MG63 (cell line): ENCODE measurements around the gene GRM7. TPM values are rescaled to one million over a fixed set of nuclear protein-coding genes. Genes with fewer than 3 reads are reported as not detected.

Experiments
- DNase-seq: peaks from one replicate; pipeline ENCODE4 v3.0.0-alpha.2; 2020
- H3K27me3 ChIP-seq: fragments of 250-450 bp; sonication (Bioruptor Pico); 2 replicates; pipeline ENCODE4 v1.5.1; 2020; ENCODE audit warnings: mild to moderate bottlenecking, moderate library complexity
- H3K36me3 ChIP-seq: fragments of 250-450 bp; sonication (Bioruptor Pico); 2 replicates; pipeline ENCODE4 v1.5.1; 2020; ENCODE audit warnings: mild to moderate bottlenecking, moderate library complexity
- H3K4me3 ChIP-seq: fragments of 250-450 bp; sonication (Bioruptor Pico); 2 replicates; pipeline ENCODE4 v1.5.1; 2020; ENCODE audit warnings: mild to moderate bottlenecking, moderate library complexity
- H3K9me3 ChIP-seq: fragments of 250-450 bp; sonication (Bioruptor Pico); 2 replicates; pipeline ENCODE4 v1.5.1; 2020; ENCODE audit warnings: mild to moderate bottlenecking, moderate library complexity
- total RNA-seq: library from RNA; depleted of rRNA; stranded (reverse); fragments of >200 nt; shearing (Covaris generic); gene quantifications from 2 replicates; pipeline ENCODE4 v1.2.3, GENCODE V29; 2014; ENCODE audit warnings: low replicate concordance

Gene GRM7
- total RNA-seq, 1 experiment from 2014 or later, result not detected

DNA sequence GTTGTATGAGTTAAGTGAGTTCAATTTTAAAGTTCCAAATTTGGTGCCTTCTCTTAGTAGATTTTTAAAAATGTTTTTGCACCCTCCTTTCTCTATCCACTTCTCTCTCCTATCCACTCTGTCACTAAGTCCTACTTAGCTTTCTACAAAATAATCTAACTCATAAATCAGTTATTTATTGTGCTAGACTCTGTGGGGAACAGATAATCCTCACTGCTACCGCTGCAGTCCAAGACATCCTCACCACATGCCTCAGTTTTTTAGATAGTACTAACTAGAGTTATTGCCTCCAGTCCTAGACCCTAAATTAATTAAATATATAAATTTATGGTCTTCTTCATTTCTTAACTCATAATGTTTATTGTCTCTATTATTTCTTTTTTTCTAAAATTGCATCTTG is 576.3 kb downstream of the GRM7 start:
- Histone ChIP-seq H3K4me3 (no peak overlapping the region), H3K27me3 (no peaks in the 10 kb centered on the region), H3K36me3 (no peaks in the 10 kb centered on the region), H3K9me3 (no peaks in the 10 kb centered on the region)
- no peak for DNase-seq

DNA sequence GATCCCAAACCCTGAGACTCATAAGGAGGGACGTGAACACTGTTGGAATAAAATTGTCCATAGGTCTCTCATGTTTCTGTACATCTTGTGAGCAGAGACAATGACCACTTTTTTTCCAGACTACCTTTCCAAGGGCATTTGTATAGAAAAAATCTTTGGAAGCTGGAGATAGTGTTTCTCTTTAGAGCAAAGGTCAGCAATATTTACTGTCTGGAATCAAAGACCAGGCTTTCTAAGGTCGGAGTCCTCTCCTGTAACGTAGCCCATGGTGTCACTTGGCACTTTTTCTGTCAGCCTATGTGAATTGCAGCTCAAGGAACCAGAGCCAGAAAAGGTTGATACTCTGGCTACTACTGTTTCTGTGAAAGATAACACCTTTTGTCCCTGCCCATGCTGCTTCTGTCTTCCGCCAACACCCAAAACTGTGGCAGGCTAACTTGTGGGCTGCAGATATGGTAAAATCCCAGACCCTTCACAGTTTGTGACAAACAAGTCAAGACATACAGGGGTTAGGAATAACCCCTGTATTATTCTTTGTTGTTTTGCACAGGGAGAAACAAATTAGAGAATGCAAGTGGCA is 578.3 kb downstream of the GRM7 start:
- no peak overlapping the region for H3K4me3 ChIP-seq
- no peaks in the 10 kb centered on the region for H3K36me3 ChIP-seq
- H3K27me3 ChIP-seq, result no peaks in the 10 kb centered on the region
- H3K9me3 ChIP-seq, result no peaks in the 10 kb centered on the region
- DNase-seq, result no peak

DNA sequence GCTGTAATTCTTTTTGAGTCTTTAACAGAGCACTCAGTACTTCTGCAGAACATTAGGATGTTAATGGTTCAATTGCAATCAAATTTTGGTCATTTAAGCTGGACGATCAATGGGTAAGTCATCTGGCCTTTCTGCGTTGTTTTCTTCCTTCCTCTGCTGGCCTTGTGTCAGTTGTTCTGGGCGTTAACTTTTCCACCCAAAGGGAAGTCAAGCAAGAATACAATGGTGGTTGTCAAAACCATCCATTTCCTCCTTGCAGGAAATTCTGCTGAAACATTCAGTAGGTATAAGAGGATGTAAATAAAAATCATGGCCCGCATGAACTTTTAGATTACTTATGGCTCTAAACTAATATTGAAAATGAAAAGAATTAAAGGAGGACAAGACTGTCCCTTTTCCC is 584.0 kb downstream of the GRM7 start:
- no peaks in the 10 kb centered on the region for H3K27me3 ChIP-seq
- no peak for DNase-seq
- H3K9me3 ChIP-seq, result no peaks in the 10 kb centered on the region
- no peaks in the 10 kb centered on the region for H3K36me3 ChIP-seq
- H3K4me3 ChIP-seq, result no peak overlapping the region

DNA sequence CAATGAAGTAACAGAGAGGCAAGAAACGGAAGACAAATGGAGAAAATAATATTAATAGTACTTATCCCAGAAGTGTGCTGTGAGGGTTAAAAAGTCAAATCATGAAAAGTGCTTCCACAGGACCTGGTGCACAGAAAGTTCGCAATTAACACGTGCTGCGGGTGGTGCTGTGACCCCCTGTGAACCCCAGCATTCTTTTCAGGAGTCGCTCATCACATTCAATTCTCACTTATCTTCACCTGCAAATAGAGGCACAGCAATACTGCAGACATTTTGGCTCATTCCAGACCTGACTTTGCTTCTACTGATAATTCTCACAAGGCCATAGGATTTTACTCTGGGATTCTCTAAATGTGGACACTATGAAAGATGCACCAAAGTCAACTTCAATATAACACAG is 584.4 kb downstream of the GRM7 start:
- Histone ChIP-seq H3K27me3 (no peaks in the 10 kb centered on the region), H3K9me3 (no peaks in the 10 kb centered on the region), H3K36me3 (no peaks in the 10 kb centered on the region), H3K4me3 (no peak overlapping the region)
- no peak for DNase-seq

DNA sequence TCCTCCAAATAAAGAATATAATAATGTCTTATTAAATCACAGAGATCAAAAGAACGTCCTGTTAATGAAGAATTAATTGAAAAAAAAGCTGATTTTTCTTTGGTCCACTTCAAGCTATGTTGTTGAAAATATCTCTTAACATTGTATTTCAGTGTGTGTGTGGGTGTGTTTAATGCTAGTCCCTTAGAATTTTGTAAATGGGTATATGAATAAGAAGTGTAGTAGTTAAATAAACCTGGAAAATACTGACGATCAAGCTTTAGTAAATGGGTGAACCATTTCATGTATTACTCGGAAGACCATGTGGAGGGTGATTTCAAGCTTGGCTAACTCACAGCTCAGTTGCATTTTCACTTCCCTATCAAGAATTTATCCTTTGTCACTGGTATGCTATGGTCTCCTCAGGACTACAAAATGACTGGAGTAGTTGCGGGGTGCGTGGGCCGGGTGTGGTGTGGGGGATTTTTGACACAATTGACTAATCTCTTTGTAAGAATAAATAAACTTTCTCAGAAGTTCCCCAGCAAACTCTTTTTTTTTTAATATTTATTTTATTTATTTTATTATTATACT is 586.4 kb downstream of the GRM7 start:
- no peaks in the 10 kb centered on the region for H3K9me3 ChIP-seq
- no peaks in the 10 kb centered on the region for H3K36me3 ChIP-seq
- no peak for DNase-seq
- no peaks in the 10 kb centered on the region for H3K27me3 ChIP-seq
- H3K4me3 ChIP-seq, result no peak overlapping the region

DNA sequence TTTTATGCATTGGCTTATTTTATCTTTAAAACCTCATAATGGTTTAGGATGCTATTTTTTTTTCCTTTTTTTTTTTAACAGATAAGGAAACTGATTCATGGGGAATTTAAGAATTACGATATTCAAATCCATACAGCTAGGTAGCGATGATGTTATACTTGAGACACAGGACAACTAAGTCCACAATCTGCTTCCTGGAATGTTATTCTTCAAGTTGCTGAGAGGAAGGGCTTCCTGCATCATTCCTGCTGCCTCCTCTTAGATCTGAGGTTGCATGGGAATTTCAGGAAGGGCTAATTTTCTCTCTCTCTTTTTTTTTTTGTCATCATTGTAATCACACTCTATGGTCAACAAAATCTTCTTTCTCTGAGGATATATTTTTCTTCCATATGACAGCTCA is 595.5 kb downstream of the GRM7 start:
- Histone ChIP-seq H3K4me3 (no peak overlapping the region), H3K9me3 (no peaks in the 10 kb centered on the region), H3K36me3 (no peaks in the 10 kb centered on the region), H3K27me3 (no peaks in the 10 kb centered on the region)
- DNase-seq, result no peak

DNA sequence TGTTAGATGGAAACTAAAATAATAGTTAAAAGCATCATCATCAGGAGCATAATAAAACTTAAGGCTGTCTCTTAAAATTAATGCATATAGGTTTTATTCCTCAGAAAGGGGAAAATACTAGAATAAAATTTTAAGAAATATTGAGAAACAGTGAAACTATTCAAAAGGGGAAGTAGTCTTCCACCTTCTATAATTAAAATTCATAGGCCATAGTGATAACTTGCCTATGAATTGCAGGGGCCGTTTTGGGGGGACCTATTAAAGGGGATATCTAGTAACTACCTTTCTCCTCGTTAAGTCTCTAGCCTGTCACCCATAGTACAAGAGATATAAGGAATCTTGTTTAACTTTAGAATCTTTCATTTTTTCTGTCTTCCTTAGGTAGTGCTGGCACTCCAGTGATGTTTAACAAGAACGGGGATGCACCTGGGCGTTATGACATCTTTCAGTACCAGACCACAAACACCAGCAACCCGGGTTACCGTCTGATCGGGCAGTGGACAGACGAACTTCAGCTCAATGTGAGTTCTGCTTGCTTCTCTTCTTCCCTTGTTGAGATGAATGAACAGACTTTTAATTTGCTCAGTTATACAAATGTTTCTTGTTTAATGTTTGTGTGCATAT is 600.4 kb downstream of the GRM7 start:
- Histone ChIP-seq H3K9me3 (no peaks in the 10 kb centered on the region), H3K4me3 (no peak overlapping the region), H3K36me3 (no peaks in the 10 kb centered on the region), H3K27me3 (no peaks in the 10 kb centered on the region)
- DNase-seq, result no peak

DNA sequence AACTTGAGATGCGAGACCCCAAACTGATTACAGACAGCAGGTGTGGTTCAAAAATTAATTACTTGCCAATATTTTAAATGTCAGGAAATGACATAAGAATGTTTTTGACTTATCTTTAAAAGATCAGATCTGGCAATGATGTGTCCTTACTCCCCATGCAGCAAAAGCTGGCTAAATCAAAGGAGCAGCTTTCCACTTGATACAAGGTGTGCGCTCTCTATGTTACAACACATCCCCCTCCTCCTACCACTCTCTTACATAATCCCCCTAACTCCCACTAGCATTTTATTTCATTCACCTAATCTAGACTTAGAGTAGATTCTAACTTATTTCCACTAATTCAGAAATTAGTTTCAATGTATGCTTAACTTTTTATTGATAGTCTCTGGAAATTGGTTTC is 609.0 kb downstream of the GRM7 start:
- Histone ChIP-seq H3K4me3 (no peak overlapping the region), H3K27me3 (no peaks in the 10 kb centered on the region), H3K9me3 (no peaks in the 10 kb centered on the region), H3K36me3 (no peaks in the 10 kb centered on the region)
- no peak for DNase-seq

DNA sequence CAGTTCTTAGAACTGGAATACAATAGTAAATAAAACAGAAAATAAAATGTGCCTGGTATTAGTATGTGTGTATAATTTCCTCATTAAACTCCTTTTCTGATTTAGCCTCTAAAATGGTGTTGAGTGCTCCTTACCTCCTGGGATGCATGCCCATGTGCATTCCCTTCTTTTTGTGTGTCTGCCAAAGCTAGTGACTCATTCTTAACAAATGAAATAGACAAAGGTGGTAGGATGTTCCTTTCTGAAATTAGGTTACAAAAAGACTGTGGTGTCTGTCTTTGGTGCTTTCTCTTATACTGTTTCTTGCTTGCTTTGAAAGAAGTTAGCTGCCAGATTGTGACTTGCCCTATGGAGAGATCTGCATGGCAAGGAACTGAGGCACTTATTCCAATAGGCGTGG is 623.7 kb downstream of the GRM7 start:
- H3K36me3 ChIP-seq, result no peaks in the 10 kb centered on the region
- H3K27me3 ChIP-seq, result no peaks in the 10 kb centered on the region
- no peaks in the 10 kb centered on the region for H3K9me3 ChIP-seq
- DNase-seq, result no peak
- H3K4me3 ChIP-seq, result no peak overlapping the region

DNA sequence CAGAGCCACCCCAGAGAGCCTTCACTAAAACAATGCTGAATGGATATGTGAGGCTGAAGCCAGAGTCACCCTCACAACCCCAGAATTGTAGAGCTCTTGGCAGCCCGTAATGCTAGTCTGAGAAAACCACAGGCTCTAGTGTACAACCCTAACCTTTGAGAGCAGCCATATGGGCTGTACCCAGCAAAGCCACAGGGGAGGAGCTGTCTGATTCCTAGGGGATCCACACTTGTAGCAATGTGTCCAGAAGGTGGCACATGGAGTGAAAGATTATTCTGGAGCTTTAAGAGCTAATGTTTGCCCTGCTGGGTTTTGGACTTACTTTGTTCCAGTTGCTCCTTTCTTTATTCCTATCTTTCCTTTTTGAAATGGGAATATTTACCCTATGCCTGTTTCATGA is 626.8 kb downstream of the GRM7 start:
- H3K27me3 ChIP-seq, result no peaks in the 10 kb centered on the region
- H3K4me3 ChIP-seq, result no peak overlapping the region
- no peaks in the 10 kb centered on the region for H3K36me3 ChIP-seq
- no peak for DNase-seq
- H3K9me3 ChIP-seq, result no peaks in the 10 kb centered on the region

DNA sequence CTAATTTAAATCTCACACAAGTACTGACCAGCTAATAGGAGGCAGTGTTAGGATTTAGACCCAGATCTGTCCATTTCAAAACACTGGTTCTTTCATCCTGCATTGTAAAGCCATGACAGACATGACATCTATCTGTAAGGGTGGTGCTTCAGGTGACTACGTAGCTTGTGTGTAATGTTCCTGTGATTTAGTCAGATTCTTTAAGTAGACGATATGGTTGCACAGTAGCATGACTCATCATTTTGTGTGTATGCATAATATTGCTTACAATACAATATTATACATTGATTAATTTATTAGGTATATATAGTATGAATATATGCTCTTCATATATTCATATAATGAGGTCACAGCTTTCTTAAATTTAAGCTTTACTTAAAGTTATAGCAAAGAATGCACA is 628.5 kb downstream of the GRM7 start:
- no peaks in the 10 kb centered on the region for H3K36me3 ChIP-seq
- H3K4me3 ChIP-seq, result no peak overlapping the region
- no peak for DNase-seq
- H3K9me3 ChIP-seq, result no peaks in the 10 kb centered on the region
- no peaks in the 10 kb centered on the region for H3K27me3 ChIP-seq

DNA sequence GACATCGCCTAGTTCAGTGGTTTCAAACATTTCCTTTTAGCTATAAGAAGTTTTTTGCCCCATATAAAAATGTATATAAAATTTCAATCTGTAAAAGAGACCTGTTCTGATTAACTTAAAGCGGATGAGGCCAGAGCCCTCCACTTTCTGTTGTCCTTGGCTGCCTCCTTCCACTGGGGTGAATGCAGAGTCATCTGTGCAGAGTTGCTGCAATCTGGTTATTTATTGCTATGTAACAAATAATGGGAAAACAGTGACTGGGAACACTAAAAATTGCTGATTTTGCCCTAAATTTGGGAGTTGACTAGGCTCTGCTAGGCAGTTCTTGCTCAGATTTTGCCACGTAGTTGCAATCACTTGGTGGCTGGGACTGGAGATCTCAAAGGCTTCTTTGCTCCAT is 637.8 kb downstream of the GRM7 start:
- no peaks in the 10 kb centered on the region for H3K27me3 ChIP-seq
- H3K9me3 ChIP-seq, result no peaks in the 10 kb centered on the region
- no peak overlapping the region for H3K4me3 ChIP-seq
- DNase-seq, result no peak
- no peaks in the 10 kb centered on the region for H3K36me3 ChIP-seq

DNA sequence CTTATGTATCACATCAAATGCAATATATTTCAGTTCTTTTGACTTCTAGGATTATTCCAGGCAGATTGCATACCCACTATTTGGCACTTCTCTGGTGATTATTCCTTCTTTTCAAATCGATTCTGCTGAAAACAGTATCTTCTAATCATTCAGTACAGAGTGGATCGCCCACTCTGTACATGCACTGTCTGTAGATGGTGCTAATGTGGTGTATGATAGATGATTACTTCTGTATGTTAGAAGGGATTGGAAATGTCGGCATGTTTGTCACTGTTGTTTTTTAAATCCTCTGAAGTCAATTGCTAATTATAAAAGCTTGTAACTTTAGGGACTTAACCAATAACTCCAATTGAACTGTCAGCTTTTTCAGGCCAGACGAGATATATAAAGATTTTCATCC is 642.5 kb downstream of the GRM7 start:
- no peak for DNase-seq
- Histone ChIP-seq H3K36me3 (no peaks in the 10 kb centered on the region), H3K9me3 (no peaks in the 10 kb centered on the region), H3K4me3 (no peak overlapping the region), H3K27me3 (no peaks in the 10 kb centered on the region)

DNA sequence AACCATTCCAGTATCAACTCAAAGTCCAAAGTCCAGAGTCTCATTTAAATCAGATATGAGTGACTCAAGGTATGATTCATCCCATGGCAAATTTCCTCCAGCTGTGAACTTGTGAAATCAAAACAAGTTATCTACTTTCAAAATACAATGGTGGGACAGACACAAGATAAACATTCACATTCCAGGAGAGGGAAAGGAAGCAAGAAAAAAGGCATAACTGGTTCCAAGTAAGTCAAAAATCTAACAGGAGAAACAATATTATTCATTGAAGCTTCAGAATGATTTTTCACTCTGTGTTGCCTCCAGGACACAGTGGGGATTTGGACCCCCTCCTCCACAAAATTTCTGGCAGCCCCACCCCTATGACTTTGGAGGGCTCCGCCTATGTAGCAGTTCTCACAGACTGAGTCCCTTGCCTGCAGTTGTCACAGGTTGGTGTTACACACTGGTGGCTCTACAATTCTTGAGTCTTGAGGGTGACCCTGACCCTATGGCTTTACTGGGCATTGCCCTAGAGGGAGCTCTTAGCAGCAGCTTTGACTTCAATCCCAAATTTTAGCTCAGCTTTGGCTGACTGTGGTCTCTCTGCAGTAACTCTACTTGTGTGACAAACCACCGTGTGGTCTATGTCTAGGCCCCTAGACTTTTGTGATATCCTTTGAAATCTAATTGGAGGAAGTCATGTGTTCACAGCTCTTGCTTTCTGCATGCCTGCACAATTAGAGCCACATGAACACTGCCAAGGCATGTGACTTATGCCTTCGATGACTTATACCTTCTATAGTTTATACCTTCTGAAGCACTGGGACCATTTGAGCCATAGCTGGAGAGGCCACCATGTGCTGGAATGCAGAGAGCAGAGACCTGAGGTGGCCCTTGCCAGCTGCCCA is 644.2 kb downstream of the GRM7 start:
- H3K9me3 ChIP-seq, result no peaks in the 10 kb centered on the region
- no peaks in the 10 kb centered on the region for H3K36me3 ChIP-seq
- peak; percentile 18 for DNase-seq
- no peak overlapping the region for H3K4me3 ChIP-seq
- no peaks in the 10 kb centered on the region for H3K27me3 ChIP-seq

DNA sequence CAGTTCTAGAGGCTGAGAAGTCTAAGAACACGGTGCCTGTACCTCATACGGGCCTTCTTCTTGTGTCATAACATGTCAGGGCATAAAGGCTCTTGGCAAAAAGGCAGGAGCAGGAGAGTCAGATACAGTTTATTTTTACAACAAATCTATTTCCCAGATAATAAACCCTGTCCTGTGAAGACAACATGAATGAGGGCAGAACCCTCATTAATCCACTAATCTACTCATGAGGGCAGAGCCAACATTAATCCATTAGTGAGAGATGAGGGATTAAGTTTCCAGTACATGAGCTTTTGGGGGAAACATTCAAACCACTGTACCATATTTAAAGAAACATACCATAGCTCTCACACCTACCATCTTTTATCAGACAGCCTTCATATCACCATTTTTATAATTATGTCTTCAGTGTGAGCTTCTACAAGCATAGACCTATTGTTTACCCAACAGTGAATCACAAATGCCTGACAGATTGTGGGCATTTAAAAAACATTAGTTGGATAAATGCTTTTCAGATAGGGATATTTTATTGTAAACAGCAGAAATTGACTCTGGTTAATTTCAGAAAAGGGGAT is 645.8 kb downstream of the GRM7 start:
- H3K27me3 ChIP-seq, result no peaks in the 10 kb centered on the region
- DNase-seq, result no peak
- no peaks in the 10 kb centered on the region for H3K9me3 ChIP-seq
- H3K36me3 ChIP-seq, result no peaks in the 10 kb centered on the region
- no peak overlapping the region for H3K4me3 ChIP-seq

DNA sequence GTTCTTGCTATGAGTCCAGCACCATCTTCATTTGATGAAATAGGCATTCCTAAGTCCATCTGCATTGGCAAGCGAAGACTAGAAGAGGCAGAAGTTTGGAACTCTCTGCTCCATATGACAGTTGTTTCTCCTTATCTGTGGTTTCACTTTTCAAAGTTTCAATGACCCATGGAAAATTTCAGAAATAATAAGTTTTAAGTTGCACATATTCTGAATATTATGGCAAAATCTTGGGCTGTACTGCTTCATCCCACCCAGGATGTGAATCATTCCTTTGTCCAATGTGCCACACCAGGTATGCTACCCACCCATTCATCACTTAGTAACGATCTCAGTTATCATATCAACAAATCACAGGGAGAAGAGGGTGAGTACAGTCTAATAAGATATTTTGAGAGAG is 647.9 kb downstream of the GRM7 start:
- Histone ChIP-seq H3K36me3 (no peaks in the 10 kb centered on the region), H3K4me3 (no peak overlapping the region), H3K9me3 (no peaks in the 10 kb centered on the region), H3K27me3 (no peaks in the 10 kb centered on the region)
- no peak for DNase-seq

DNA sequence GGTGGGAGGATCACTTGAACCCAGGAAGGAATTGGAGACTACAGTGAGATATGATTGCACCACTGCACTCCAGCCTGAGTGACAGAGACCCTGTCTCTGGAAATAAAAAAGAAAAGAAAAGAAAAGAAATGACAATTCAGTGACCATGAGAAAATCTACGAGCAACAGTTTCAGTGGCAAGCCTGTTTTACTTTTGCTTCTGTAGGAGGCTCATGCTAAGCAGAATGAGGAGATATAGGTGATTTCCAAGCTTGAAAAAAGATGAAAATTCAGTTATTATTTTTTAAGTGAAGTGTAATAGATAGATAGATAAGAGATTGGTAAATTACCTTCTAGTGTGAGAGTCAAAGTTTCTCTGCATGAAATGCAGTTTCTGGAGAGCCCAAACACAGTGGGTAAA is 651.1 kb downstream of the GRM7 start:
- no peaks in the 10 kb centered on the region for H3K9me3 ChIP-seq
- no peaks in the 10 kb centered on the region for H3K27me3 ChIP-seq
- no peaks in the 10 kb centered on the region for H3K36me3 ChIP-seq
- no peak for DNase-seq
- no peak overlapping the region for H3K4me3 ChIP-seq
